GM13976 (cell line): ENCODE measurements around the gene ATP2C2.
"Not testable (repeated sequence)": the region's sequence is repeated elsewhere in the genome, so short reads cannot be mapped to it uniquely, and the experiment has no call there.

Experiments used
- DNase-seq: peaks from one replicate; pipeline ENCODE4 v3.0.0; 2012; ENCODE audit warnings: low spot score
- CTCF ChIP-seq: IDR thresholded peaks from 2 replicates; pipeline ENCODE4 v1.5.1; 2012; ENCODE audit warnings: borderline replicate concordance, mild to moderate bottlenecking; ENCODE audit not compliant: insufficient read depth; ENCODE audit errors: extremely low read depth, missing control alignments, control extremely low read depth
- in situ Hi-C: fragments of 300-500 bp; cut with MboI; formaldehyde crosslinking; loops from one replicate; pipeline ENCODE4 v1.12.0; 2022; ENCODE audit warnings: low sequenced_read_pairs, mixed read lengths, inconsistent platforms; ENCODE audit not compliant: unreplicated experiment

Gene ATP2C2

GRCh38 chr16:84390131-84390785 is 21.9 kb downstream of the ATP2C2 start:
- no peak for DNase-seq
- in situ Hi-C loops, result no loop called here
- no peak for TF ChIP-seq CTCF

DNA sequence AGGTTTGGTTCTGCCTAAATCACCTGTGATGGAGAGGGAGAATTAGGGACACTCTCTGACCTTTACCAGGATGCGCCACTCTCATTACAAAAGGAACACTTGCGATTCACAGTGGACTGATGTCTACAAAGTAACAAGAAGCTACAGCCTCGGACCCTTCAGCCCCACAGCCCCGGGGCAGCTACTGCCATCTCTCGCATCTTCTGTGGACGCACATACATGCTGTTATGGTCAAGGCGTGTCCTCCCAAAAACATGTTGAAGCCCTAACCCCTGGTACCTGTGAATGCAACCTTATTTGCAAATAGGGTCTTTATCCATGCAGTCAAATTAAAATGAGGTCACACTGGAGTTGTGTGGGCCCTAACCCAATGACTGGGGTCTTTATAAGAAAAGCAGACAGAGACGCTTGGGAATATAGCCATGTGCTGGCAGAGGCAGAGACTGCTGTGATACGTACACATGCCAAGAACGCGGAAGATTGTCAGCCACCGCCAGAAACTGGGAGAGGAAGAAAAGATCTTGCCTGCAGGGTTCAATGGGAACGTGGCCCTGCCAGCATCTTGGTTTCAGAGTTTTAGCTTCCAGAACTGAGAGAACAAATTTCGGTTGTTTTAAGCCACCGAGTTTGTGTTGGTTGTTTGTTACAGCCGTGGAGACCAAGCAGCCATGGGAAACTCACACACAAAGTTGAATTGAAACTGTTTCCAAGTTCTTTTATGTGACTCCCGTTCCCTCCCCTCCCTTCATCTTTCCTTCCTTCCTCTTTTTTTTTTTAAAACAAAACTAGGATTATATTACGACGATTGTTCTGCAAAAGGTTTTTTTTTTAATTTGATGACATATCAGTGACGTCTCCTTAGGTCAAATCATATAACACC is 23.1 kb downstream of the ATP2C2 start:
- in situ Hi-C loops, result no loop called here
- TF ChIP-seq CTCF, result no peak
- DNase-seq, result no peak

GRCh38 chr16:84392031-84392360 is 23.7 kb downstream of the ATP2C2 start:
- TF ChIP-seq CTCF, result no peak
- no peak for DNase-seq
- in situ Hi-C loops, result no loop called here

DNA sequence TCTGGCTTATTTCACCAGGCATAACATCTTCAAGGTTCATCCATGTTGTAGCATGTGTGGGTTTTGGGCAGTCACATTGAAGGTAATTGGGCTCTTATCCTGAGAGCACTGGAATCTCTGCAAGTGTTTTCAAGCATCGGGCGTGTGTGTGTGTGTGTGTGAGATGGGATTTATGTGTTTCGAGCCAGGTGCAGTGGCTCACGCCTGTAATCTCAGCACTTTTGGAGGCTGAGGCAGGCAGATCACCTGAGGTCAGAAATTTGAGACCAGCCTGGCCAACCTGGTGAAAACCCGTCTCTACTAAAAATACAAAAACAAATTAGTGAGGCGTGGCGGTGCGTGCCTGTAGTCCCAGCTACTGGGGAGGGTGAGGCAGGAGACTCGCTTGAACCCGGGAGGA is 27.7 kb downstream of the ATP2C2 start:
- DNase-seq, in situ Hi-C loops: not testable (repeated sequence)

DNA sequence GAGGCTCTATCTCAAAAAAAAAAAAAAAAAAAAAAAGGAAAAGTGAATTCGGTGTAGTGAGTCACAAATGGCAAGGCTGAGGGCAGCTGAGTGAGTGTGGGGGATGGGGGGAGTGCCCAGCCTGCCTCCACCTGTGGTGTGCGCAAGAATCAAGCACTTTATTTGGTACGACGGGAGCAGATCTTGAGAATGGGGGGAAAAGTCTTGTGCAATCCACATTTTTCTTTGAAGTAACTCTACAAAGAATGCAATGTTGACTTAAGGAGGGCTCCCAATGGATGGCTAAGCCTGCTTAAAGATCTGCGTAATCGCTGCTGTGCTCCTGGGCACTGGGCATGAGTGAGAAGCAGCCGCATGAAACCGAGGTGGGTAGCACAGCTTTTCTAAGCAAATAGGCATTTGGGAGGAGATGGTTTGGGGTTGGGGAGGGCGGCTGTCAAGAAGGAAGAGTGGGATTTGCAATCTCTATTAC is 28.2 kb downstream of the ATP2C2 start:
- in situ Hi-C loops, result no loop called here
- no peak for TF ChIP-seq CTCF
- no peak for DNase-seq

GRCh38 chr16:84397090-84397489 is 28.8 kb downstream of the ATP2C2 start:
- no peak for DNase-seq
- in situ Hi-C loops, result no loop called here
- TF ChIP-seq CTCF, result no peak

DNA sequence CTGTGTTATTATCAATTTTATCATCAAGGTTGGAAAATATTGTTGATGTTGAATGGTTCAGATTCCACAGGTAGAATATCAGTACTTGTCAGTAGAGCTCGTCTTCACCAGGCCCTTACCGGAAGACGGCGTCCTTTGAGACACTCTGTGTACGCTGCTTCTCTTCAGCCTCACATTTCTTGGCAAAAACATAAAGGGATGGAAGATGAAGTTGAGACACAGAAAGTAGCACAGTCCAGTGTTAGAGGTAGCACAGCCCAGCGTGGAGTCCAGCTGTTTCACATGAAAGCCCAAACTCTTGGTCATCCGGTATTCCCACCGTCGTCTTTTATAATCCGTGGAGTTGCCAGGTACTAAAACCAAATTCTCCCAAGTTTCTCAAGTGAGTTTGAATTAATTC is 30.4 kb downstream of the ATP2C2 start:
- in situ Hi-C loops, result no loop called here
- no peak for DNase-seq
- TF ChIP-seq CTCF, result no peak

- DNase-seq, in situ Hi-C loops: not testable (repeated sequence)
Measured at GRCh38 chr16:84399912-84400311, 31.6 kb downstream of the ATP2C2 start.

- in situ Hi-C loops, DNase-seq: not testable (repeated sequence)
Measured at GRCh38 chr16:84403435-84403834, 35.1 kb downstream of the ATP2C2 start.
